Posterior vena cava (tissue), 2 donors: Measurements from ENCODE around the gene OR10G8. TPM values are rescaled to one million over a fixed set of nuclear protein-coding genes. Genes with fewer than 3 reads are reported as not detected.
A peak's percentile ranks its signal among the peaks of the same experiment; 100 is the strongest.
"Not testable (repeated sequence)": the region's sequence is repeated elsewhere in the genome, so short reads cannot be mapped to it uniquely, and the experiment has no call there.

Experiments used
- DNase-seq: peaks from one replicate; pipeline ENCODE4 v3.0.0-alpha.2; 2020; ENCODE audit warnings: low spot score
- intact Hi-C, 2 donors: fragments of 100-400 bp; cut with DNase I; formaldehyde crosslinking; loops; one replicate each; pipeline versions ENCODE4 v1.14.1 to v1.14.2; 2022 to 2023
- long read RNA-seq, 2 donors: library from polyadenylated mRNA; unstranded; transcript quantifications; one replicate each; pipeline ENCODE4 v2.0.0, GENCODE V29; 2020 to 2021
- total RNA-seq, 2 donors: library from RNA; stranded (reverse); fragmentation: NEBNext Ultra II Directional; extraction: Animal tissue kit (Norgen Biotek cat#: 25700); gene quantifications; one replicate each; pipeline ENCODE4 v1.2.1, GENCODE V29; 2021
- donor health status: DM: yes; HTN: yes; CAD: no.
- donor health status: DM: yes; HTN: yes; CAD: no.

The OR10G8 gene
- not detected for total RNA-seq
- long read RNA-seq, donor 1 = 0 reads
- long read RNA-seq, donor 2 = 0 reads

- no peak for DNase-seq
- intact Hi-C loops = no loop called here
Measured at GRCh38 chr11:124026498-124026897, at the start of gene OR10G8. Gene OR10G8 (plus strand): TSS chr11:124026798. CDS start chr11:124029623, 2,825 bp downstream.

DNA sequence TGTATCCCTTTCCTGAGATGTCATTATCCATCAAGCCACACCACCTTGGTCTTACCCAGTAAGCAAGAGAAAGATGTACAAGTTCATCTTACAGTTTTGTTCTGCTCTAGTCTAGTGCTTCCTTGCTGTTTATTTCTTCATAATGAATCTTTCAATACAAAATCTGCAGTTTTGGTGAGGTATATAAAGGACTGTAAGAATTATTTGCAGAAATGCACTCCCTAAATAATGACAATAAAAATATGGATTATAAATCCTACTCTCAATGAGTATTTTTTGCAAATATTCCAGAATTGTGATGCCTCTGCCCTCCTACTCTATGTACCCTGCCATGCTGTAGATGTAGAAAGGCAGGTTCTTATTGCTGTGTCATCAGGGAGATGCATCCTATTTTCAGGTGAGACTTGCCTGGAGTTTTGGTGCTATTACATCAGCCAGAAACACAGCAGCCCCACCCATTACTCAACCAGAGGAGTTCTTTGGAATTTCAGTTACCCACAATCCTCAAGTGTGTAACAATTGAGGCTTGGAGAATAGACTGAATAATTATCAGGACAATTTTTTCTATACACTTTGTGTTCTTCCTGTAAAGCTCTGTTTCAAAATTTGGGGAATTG lies 48.8 kb upstream of the OR10G8 start, which contains the start of gene OR10S1:
Gene OR10S1 (minus strand): TSS at position 51 of the 617 bp plus-strand sequence. CDS start 117 bp downstream, outside the sequence.
- DNase-seq = no peak
- intact Hi-C loops = no loop called here

GRCh38 chr11:123979311-123979710 lies 47.3 kb upstream of the OR10G8 start:
- intact Hi-C loops = no loop called here
- no peak for DNase-seq

GRCh38 chr11:123995119-123995518 lies 31.5 kb upstream of the OR10G8 start, which contains the start of gene OR10G6:
Gene OR10G6 (minus strand): TSS chr11:123995161. CDS start chr11:123995161, 0 bp downstream.
- intact Hi-C loops = no loop called here
- no peak for DNase-seq

GRCh38 chr11:124012697-124013096 lies 13.9 kb upstream of the OR10G8 start, which contains the start of gene OR10G4:
Gene OR10G4 (plus strand): TSS chr11:124012997. CDS start chr11:124015575, 2,578 bp downstream.
- intact Hi-C loops = no loop called here
- no peak for DNase-seq

DNA sequence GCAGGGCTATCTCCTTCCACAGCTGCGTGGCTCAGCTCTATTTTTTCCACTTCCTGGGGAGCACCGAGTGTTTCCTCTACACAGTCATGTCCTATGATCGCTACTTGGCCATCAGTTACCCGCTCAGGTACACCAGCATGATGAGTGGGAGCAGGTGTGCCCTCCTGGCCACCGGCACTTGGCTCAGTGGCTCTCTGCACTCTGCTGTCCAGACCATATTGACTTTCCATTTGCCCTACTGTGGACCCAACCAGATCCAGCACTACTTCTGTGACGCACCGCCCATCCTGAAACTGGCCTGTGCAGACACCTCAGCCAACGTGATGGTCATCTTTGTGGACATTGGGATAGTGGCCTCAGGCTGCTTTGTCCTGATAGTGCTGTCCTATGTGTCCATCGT lies 10.8 kb upstream of the OR10G8 start:
- intact Hi-C loops, DNase-seq: not testable (repeated sequence)

DNA sequence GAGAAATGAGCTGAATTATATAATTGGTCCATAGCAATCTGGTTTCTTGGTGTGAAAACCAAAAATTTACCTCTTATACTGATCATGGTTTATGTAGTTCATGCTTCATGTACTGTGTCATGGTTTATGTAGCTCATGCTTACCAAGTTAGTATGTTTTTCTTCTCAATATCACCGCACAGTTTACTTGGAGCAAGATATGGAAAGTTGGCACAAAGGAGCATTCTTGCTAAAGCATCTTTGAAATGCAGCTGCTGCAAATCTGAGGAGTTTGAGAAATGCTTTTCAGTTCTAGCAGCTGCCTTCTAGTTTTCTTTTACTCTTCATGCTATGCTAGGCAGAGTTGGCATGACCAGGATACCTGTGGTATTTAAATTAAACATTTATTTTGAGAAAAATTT lies 10.1 kb downstream of the OR10G8 start:
- DNase-seq = no peak
- intact Hi-C loops = no loop called here

DNA sequence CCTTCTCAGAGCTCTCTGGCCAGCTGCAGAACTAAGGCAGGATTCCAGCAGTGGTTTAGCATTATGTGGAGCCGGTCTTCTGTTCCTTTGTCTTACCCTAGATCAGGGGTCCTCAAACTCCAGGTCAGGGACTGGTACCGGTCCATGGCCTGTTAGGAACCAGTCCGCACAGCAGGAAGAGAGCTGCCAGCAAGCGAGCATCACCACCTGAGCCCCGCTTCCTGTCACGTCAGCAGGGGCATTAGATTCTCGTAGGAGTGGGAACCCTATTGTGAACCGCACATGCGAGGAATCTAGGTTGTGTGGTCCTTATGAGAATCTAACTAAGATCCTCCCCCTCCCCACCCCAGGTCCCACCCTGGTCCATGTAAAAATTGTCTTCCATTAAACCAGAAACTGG lies 13.0 kb downstream of the OR10G8 start:
- intact Hi-C loops = no loop called here
- no peak for DNase-seq

GRCh38 chr11:124041254-124041653 lies 14.7 kb downstream of the OR10G8 start, which contains the start of gene OR10G7:
Gene OR10G7 (minus strand): TSS chr11:124041325. CDS start chr11:124039001, 2,324 bp downstream.
- DNase-seq = no peak
- intact Hi-C loops = no loop called here

DNA sequence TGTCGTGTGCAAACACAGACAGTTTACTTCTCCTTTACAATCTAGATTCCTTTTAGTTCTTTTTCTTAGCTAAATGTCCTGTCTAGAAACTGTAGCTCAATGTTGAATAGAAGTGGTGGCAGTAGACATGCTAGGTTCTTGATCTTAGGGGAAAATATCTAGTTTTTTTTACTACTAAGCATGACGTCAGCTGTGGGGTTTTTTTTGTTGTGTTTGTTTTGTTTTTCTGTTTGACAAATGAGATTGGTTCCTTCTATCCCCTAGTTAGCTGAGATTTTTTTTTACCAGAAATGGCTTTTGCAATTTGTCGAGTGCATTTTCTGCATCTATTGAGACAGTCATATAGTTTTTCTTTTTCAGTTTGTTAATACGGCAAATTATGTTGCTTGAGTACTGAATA lies 16.8 kb downstream of the OR10G8 start:
- DNase-seq = no peak
- intact Hi-C loops = no loop called here

DNA sequence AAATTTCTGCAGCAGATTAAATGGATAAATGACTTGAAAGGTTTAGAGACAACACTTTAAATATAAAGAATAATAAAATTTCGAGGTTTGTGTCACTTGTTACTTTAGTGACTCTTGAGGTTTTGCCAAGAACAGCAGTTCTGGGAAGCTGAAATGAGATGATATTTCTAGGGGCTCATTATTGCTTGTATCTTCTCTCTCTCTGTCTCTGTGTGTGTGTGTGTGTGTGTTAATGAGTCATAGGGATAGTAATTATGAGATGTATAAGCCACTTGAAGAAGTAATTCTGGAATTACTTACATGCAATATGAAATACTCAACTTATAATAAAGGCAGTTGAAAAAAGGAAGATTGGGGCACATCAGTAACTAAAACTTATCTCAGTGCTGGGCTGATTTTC lies 24.1 kb downstream of the OR10G8 start:
- no peak for DNase-seq
- intact Hi-C loops = no loop called here

- no peak for DNase-seq
- intact Hi-C loops = no loop called here
Measured at GRCh38 chr11:124052966-124053365, 26.4 kb downstream of the OR10G8 start.

DNA sequence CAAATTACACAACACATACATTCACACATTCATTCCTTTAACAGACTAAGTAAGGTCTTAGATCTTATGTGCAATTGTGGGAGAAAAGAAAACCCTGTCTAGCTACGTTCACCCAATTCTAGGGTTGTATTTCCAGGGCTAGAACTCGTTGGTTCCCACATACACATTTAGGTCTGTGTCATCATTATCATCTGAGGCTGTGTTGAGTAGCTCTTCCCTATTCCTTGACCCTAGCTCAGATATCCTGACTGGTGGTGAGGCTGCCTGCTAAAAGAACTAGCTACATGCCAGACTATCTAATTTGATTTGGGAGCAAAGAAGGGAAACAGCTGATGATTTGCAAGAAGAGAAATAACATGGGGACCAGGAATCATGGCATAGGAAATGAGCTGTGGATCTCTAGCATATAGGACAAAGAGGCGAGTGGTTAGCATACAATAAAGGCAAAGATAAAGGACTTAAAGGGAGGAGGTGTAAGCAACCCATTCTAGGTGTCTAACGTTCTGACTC lies 42.1 kb downstream of the OR10G8 start:
- DNase-seq = no peak
- intact Hi-C loops = no loop called here

GRCh38 chr11:124069429-124070401 lies 43.1 kb downstream of the OR10G8 start:
- no peak for DNase-seq
- intact Hi-C loops = loop anchor here in 1 of 2 donors (10.0 kb wide), 1 partner anchor 515 kb away; no protein-coding TSS in a partner anchor

- intact Hi-C loops = loop anchor here in 1 of 2 donors (10.0 kb wide), 1 partner anchor 514 kb away; no protein-coding TSS in a partner anchor
- DNase-seq = peak; percentile 89
Measured at GRCh38 chr11:124070915-124071622, 44.5 kb downstream of the OR10G8 start.

DNA sequence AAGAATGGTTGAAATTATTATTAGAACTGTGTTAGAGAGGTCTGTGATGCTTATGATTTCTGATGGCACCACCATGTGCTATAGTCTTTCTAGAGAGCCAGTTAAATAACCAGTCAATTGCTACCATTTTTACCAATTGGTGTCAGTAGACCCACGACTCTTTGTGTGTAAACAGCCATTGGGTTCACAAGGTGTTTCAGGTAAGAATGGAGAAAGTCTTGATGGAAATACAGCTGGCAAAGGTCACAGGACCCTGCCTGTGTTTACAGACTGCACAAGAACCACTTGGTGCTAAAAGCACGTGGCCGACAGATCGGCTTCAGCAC lies 45.0 kb downstream of the OR10G8 start:
- DNase-seq = no peak
- intact Hi-C loops = loop anchor here in 1 of 2 donors (10.0 kb wide), 1 partner anchor 513 kb away; no protein-coding TSS in a partner anchor

GRCh38 chr11:124072147-124072546 lies 45.5 kb downstream of the OR10G8 start:
- no peak for DNase-seq
- intact Hi-C loops = loop anchor here in 1 of 2 donors (10.0 kb wide), 1 partner anchor 513 kb away; no protein-coding TSS in a partner anchor

DNA sequence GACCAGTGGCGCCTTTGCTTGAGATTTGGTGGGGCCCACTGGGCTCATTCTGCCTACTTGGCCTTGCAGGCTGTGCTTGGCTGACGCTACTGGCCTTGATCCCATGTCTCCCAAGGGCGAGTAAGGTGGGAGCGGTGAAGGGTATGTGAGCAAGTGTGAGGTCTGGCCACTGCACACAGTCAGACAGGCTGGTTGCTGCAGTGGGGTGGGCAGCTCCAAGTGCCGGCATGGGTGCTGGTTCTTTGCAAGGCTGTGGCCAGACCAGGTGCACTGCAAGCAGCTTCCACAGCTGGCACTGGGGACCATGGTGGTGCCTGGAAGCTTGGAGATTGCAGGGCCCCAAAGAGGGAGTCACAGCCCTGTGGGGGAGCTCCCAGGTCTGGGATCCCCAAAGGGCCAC lies 48.0 kb downstream of the OR10G8 start:
- intact Hi-C loops = loop anchor here in 1 of 2 donors (10.0 kb wide), 1 partner anchor 510 kb away; no protein-coding TSS in a partner anchor
- DNase-seq = no peak

DNA sequence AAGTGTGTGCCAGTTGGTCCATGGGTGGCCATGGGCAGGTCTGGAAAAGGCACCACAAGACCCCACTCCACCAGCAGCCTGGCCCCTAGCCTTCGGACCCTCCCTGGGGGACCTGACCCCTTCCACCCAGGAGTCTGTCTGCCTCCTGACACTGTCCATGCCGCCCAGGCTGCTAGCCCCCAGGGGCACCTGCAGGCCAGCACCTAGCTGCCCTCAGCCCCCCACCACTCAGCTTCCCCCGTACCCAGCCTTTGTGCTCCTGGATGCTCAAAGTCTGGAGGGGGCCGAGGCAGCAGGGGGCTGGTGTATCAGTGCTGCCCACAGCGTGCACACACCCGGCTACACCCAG lies 48.9 kb downstream of the OR10G8 start:
- intact Hi-C loops = loop anchor here in 1 of 2 donors (10.0 kb wide), 1 partner anchor 509 kb away; no protein-coding TSS in a partner anchor
- no peak for DNase-seq
